Right kidney (tissue), 1 donor: ENCODE results near the gene NPSR1.
"Not testable (repeated sequence)": the region's sequence is repeated elsewhere in the genome, so short reads cannot be mapped to it uniquely, and the experiment has no call there.

Experiments
- DNase-seq: peaks from one replicate; pipeline ENCODE4 v3.0.0-alpha.2; 2016

NPSR1 gene

GRCh38 chr7:34878944-34879735, 221.1 kb downstream of the NPSR1 start:
- DNase-seq, result not testable (repeated sequence)

GRCh38 chr7:34879871-34880270, 221.9 kb downstream of the NPSR1 start:
- DNase-seq, result no peak

- DNase-seq, result not testable (repeated sequence)
Observed at GRCh38 chr7:34883855-34884254, 225.8 kb downstream of the NPSR1 start.

GRCh38 chr7:34886856-34887255, 228.8 kb downstream of the NPSR1 start:
- no peak for DNase-seq

- no peak for DNase-seq
Observed at GRCh38 chr7:34889951-34890350, 231.9 kb downstream of the NPSR1 start.

- DNase-seq, result no peak
Observed at GRCh38 chr7:34895202-34895601, 237.2 kb downstream of the NPSR1 start.
